Glomerular visceral epithelial cell (primary cell): ENCODE measurements around the gene ERICH6.

Experiments used
- DNase-seq: peaks from one replicate; pipeline ENCODE4 v3.0.0-alpha.2; 2016; ENCODE audit errors: extremely low spot score

The ERICH6 gene

GRCh38 chr3:150736903-150737832 lies 33.4 kb upstream of the ERICH6 start:
- no peak for DNase-seq

DNA sequence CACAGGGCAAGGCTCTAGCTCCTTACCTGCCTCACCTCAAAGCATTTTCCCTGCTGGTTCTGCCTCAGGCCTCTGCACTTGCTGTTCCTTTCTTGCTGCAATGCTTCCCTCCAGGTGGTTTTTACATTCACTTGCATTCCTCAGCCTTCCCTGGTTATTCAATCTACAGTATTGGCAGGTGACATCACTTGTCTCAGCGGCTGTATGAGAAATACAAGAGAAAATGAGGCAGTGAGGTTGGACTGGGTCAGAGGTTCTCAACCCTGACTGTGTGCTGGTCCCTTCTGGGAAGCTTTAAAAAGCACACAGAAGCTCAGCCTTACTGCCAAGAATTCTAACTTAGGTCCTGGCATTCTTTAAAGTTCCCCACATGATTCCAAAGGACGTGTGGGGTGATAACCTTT lies 32.6 kb upstream of the ERICH6 start:
- no peak for DNase-seq

DNA sequence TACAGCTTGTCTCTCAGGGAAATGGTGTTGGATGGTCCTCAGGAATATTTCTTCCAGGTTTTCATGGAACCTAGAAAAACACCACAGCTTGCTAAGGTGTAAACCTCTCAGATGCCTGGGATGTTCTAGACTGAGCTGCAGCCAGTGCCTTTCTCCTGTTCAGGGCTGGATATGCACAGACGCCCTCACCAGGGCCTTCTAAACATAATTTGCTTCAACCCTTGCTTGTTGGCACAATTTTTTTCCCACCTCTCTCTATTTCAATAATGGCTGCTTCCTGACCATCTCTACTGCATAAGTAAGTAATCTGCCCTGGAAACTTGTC lies 31.0 kb upstream of the ERICH6 start:
- no peak for DNase-seq

DNA sequence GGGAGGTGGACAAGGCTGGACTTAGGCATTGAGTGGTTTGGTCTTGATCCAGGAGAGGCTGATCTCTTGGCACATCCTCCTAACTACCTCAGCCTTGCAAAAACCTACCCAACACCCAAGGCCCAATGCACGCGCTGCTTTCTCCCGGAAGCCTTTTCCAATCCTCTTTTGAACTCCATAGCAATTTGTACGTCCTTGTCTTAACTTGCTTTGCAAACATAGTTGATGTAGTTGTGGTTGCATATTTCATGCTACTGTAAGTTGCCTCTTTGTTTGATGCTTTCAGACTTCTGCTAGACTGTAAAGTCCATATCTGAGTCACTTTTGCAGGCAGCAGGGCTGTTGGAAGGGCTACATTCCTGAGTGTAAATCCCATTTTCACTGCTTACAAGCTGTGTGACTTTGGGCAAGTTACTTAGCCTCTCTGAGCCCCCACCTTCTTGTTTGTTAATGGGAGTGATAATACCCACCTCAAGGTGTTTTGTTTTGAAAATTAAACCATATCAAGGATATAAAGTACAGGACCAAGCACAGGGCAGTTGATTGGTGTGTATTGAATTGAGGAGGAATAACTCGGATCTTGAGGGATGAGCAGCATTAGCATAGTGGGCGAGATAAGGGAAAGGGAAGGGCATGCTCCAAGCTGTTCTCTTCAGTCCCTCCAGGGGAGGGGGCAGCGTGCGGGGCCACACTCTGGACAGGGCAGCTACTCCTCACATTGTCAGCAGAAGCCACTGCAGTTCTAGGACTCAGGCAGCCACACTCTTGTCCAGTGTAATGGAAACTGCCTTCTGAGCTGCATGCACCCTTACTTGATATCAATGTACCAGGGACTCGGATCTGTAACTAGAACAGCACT lies 30.4 kb upstream of the ERICH6 start:
- DNase-seq: no peak

DNA sequence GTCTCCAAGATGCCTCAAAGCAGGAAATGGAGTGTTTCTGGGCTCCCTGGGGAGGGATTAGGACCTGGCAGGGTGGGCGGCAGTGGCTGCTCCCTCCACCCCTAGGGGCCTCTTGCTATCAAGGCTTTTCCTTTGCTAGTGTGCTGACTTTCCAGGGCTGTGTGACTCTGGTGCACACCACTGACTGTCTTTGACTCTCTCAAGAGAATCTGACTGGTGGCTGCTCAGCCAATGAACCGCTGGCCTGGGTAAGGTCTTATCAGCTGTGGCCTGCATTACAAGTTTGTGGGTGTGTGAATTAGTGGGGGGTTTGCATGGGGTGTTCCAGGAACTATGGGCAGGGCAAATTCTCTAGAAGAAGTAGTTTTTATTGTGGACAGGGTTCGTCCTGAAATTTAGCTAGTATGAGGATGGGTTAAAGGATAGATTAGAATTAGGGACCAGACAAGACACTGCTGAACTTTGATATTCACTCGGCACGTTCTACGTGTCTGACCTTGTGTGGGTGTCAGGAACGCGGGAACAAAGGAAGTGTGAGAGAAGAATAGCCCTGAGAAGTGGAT lies 29.7 kb upstream of the ERICH6 start:
- DNase-seq: no peak

DNA sequence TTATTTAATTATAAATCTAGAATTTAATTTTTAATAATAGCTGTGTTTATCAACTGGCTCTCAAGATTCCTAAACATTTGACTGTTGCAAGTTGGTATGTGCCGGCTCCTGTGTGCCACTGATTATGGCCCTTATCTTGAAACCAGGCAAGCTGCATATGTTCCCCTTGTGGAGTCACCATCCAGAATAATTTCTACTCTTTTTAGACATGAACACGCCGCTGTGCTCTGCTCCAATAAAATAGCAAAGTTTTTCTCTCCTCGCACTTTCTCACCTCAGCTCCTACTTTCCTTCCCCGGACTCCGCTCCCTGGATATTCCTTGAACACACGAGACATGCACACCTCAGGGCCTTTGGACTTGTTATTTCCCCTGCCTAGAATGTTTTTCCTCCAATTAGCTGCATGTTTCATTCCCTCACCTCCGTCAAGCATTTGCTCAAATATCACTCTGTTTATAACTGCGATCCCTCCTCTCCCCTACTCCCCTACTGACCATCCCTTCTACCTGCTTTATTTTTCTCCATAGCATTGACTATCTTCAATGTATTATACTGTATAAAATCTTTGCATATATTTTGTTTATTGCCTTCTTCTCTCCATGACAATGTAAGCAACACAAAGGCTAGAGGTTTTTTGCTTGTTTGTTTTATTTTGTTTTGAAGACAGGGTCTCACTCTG lies 26.1 kb upstream of the ERICH6 start:
- DNase-seq: no peak

DNA sequence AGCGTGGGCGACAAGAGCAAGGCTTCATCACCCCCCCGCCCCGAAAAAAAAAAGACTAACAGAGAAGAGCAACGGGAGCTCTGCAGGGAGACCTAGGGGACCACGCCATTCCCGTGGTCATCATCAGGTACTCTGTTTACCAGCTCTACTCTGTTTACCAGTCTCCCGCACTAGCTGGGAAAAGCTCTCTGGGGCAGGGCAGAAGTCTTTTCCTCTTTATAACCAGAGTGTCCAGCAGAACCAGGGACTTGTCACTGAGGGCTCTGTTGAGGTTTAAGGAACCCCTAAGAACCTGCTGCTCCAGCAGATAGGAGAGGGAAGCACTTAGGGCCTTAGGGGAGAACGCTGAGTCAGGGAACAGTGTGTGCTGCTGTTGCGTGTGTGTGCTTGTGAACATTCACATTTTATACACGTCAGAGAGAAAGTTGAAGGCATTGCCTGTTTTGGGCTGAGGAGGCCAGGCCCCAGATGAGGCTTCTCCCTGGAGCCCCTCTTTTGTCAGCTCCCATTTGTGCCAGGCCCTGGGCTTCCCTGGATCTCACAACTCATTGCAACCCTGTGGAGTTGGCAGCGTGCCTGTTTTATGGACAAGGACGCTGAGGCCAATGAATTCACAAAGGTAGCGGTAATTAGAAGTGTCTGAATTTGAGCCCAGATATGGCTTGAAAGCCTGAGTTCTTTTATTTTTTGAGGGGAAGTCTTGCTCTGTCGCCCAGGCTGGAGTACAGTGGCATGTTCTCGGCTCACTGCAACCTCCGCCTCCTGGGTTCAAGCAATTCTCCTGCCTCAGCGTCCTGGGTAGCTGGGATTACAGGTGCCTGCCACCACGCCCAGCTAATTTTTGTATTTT lies 24.2 kb upstream of the ERICH6 start:
- DNase-seq: no peak

- DNase-seq: no peak
These were observed 21.8 kb upstream of the ERICH6 start for GRCh38 chr3:150725548-150725947.

DNA sequence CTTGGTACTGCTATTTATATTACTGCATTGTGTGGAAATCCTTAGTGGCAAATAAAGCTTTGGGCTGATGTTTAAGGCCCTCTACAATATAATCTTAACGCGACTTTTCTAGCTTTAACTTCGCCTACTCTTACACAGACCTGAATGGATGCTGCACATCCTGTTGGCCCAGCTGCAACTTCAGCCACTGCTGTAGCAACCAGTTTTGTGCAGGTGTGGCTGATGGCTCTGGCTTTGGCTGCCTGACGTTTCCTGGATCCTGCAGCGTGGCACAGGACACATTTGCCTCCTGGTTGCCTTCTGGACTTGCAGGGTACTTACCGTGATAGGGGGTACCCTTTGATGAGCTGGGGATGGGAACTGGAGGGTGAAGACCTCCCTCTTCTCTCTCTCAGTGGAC lies 20.2 kb upstream of the ERICH6 start:
- DNase-seq: no peak

DNA sequence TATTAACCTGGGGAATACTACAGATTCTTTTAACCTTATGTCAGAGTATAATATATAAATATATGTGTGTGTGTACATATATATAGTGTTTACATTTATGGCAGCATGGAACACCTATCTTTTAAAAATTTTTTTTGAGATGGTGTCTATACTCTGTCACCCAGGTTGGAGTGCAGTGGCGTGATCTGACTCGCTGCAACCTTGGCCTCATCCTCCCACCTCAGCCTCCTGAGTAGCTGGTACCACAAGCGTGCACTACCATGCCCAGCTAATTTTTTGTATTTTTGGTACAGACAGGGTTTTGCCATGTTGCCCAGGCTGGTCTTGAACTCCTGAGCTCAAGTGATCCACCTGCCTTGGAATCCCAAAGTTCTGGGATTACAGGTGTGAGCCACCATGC lies 18.5 kb upstream of the ERICH6 start:
- DNase-seq: no peak

GRCh38 chr3:150721285-150722130 lies 17.8 kb upstream of the ERICH6 start:
- peak; percentile 63 for DNase-seq

- DNase-seq: no peak
These were observed 16.7 kb upstream of the ERICH6 start for GRCh38 chr3:150720444-150720843.

DNA sequence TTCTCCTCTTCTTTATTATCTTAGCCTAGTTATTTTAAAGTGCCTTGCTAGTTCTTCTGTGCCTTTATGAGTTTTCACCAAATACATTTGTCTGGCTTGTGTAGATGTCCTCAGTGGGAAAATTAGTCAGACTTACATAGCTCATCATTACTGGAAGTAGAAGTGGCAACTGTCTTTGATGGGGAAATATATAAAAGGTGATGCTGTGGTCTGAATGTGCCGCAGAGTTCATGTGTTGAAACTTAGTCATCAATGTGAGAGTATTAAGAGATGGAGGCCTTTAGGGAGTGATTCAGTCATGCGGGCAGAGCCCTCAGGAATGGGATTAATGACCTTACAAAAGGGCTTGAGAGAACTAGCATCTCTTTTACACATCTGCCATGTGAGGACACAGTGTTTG lies 6.4 kb upstream of the ERICH6 start:
- no peak for DNase-seq

GRCh38 chr3:150703299-150703755 lies 393 bp downstream of the ERICH6 start:
- DNase-seq: no peak

- peak; percentile 12 for DNase-seq
These were observed 4.6 kb downstream of the ERICH6 start for GRCh38 chr3:150699068-150699639.

DNA sequence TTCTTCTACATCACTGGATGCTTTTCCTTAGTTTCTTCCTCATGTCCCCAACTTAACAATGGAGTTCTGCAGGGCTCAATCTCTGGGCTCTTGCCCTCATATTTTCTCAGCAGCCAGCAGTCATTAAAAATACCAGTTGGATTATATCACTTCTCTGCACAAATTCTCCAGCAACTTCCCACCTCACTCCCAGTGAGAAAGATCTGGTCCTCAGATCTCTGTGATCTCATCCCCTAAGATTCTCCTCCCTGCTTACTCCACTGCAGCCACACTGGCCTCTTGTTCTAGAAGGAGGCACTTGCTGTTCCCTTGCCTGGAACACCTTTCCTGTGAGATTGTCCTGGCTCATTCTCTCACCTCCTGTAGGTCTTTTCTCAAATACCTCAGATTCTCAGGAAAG lies 6.1 kb downstream of the ERICH6 start:
- peak; percentile 4 for DNase-seq

DNA sequence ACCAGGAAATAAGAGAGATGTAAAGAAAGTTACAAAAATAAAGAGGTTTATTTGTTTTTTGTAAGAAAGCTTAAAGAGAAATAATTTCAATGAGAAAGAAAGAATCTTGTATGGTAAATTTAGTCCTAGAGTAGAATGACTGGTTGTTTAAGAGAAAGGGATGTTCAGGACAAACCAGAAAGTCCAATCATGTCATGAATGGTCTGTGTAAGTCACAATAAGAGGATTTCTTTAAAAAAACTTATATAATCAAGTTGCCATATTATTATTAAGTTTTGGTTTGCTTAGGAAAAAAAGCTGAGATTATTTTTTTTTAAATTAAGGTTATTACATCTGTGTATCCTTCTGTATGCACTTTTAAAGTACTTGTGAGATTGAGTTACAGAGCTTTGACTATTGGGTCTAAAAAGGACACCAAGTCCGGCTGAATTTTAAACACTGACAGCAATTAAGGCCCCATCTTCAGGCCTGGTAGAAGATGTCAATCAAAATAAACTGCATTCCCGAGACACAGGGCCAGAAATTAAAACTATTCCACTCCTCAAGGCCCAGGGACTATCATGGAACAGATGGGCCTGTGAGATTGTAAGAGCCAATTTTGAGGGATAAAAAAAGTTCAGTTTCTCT lies 12.2 kb downstream of the ERICH6 start:
- no peak for DNase-seq

DNA sequence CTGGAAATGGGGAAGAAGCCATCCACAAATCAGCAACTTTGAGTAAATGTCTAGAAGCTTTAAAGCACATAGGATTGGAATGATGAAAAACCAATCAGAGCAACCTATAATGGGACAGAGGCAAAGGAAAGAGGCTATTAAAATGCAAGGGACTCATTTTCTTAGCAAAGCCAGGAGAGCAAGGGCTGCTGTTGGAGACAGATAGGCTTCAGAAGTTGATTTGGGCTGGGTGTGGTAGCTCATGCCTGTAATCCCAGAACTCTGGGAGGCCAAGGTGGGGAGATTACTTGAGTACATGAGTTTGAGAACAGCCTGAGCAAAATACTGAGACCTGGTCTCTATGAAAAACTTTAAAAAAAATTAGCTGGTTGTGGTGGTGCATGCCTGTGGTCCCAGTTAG lies 16.1 kb downstream of the ERICH6 start:
- DNase-seq: no peak

- no peak for DNase-seq
These were observed 20.9 kb downstream of the ERICH6 start for GRCh38 chr3:150682824-150683223.
